ENCODE results near the gene HMGN2.
"Not testable (repeated sequence)": the region's sequence is repeated elsewhere in the genome, so short reads cannot be mapped to it uniquely, and the experiment has no call there.

The HMGN2 gene

GRCh38 chr1:26477446-26478152 is 5.4 kb downstream of the HMGN2 start:
- DNase-seq, result no peak

DNA sequence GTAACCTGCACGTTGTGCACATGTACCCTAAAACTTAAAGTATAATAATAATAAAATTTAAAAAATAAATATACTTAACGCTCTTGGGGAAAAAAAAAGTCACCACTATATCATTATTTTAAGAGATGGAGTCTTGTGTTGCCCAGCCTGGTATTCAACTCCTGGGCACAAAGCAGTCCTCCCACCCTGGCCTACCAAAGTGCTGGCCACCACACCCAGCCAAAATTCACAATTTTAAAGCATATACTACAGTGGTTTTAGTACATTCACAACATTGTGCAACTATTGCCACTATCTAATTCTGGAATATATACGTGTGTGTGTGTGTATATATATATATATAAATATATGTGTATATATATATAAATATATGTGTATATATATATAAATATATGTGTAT is 5.9 kb downstream of the HMGN2 start:
- no peak for DNase-seq

- no peak for DNase-seq
These were observed 6.7 kb downstream of the HMGN2 start for GRCh38 chr1:26478988-26479387.

DNA sequence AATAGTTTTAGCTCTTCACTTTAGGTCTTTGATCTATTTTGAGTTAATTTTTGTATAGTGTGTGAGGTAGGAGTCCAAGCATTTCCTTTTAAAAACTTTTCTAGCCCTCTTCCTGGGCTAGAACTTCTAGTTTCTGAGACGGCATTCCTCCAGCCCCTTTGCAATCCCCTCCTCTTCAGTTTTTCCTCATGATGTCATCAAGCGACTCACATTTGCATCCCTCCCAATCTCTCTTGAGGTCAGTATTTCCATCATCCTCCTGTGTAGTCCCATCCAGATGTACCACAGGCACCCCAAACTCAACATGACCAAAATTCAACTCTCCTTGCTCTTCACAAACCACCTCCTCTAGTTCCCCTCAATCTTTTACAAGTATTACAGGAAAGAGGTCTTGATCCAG is 10.7 kb downstream of the HMGN2 start:
- no peak for DNase-seq

- no peak for DNase-seq
These were observed 11.7 kb downstream of the HMGN2 start for GRCh38 chr1:26483980-26484379.

DNA sequence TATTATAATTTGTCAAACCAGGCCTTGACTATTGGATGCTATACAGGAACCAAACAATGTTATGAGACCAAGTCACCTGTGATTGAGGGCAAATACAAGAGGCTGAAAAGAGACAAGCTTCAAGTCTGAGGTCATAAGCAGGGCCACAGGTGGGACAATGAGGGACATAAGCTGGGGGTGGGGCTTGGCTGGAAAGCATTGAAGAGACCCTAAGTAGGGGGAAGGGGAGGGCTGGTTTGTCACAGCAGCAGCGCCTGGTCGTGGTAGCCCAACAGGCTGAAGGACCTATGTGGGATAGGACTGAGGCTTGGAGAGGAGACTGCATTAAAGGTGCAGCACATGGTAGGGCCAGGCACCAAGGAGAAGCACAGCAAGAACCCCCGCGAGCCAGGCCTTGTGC is 17.9 kb downstream of the HMGN2 start:
- DNase-seq, result no peak

- no peak for DNase-seq
These were observed 21.0 kb downstream of the HMGN2 start for GRCh38 chr1:26493267-26493666.

- DNase-seq, result no peak
These were observed 21.7 kb downstream of the HMGN2 start for GRCh38 chr1:26493938-26494337.

GRCh38 chr1:26496861-26497260 is 24.6 kb downstream of the HMGN2 start:
- no peak for DNase-seq

DNA sequence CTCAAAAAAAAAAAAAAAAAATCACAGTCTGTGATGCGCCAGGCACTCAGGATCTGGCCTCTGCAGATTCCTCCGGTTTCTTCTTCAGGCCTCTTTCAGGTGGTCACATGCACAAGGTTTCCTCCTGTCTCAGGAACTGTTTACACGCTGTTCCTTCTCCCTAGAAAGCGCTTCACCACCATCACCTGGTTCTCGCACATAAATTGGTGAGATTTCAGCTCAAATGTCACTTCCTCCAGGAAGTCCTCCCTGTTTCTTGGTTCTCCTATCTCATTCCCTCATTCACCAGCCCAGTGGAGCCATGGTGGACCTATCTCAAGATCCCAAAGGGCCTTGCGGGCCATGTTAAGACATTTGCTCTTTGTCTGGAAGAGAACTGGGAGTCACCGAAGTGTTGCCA is 26.7 kb downstream of the HMGN2 start:
- no peak for DNase-seq

GRCh38 chr1:26500488-26501175 is 28.4 kb downstream of the HMGN2 start:
- no peak for DNase-seq

DNA sequence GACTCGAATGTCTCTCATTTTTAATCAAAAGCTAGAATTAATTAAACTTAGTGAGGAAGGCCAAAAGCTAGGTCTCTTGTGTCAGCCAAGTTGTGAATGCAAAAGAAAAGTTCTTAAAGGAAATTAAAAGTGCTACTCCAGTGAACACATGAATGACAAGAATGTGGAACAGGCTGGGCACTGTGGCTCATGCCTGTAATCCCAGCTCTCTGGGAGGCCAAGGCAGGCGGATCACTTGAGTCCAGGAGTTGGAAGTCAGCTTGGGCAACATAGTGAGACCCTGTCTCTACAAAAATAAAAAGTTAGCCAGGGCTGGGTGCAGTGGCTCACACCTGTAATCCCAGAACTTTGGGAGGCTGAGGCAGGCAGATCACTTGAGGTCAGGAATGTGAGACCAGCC is 38.5 kb downstream of the HMGN2 start:
- not testable (repeated sequence) for DNase-seq

- not testable (repeated sequence) for DNase-seq
These were observed 43.6 kb downstream of the HMGN2 start for GRCh38 chr1:26515836-26516235.

GRCh38 chr1:26516987-26517765 is 44.9 kb downstream of the HMGN2 start:
- DNase-seq, result no peak

DNA sequence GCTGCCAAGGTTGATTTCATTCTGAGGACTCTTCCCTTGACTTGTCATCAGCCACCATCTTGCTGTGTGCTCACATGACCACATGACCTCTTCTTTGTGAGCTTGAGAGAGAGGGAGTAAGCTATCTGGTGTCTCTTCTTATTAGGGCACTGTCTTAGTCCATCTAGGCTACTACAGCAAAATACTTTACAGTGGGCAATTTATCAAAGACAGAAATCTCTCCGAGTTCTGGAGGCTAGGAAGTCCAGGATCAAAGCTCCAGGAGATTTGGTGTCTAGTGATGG is 45.5 kb downstream of the HMGN2 start:
- no peak for DNase-seq

DNA sequence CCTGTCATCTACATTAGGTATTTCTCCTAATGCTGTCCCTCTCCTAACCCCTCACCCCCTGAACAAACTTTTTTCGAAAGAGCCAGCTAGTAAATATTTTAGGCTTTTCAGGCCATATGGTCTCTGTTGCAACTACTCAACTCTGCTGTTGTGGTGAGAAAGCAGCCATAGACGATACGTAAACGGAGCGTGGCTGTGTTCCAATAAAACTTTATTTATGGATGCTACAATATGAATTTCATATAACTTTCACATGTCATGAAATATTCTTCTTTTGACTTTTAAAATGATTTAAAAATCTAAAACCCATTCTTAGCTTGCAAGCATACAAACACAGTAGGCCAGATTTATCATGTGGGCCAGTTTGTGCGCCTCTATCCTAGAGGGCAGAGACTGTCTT is 46.1 kb downstream of the HMGN2 start:
- no peak for DNase-seq

DNA sequence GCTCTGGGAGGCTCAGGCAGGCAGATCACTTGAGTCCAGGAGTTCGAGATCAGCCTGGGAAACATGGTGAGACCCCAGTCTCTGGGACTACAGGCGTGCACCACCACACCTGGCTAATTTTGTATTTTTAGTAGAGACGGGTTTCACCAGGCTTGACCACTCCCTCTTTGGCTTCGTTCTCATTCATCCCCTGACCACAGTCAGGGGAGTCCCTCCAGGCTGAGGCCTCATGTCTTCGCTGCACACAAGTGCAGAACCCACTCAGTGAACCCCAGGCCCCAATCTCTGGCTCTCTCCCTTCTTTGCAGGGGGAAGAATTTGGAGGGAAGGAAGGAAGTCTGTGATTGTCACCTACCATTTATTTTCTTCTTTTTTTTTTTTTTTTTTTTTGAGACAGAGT is 48.1 kb downstream of the HMGN2 start:
- no peak for DNase-seq

DNA sequence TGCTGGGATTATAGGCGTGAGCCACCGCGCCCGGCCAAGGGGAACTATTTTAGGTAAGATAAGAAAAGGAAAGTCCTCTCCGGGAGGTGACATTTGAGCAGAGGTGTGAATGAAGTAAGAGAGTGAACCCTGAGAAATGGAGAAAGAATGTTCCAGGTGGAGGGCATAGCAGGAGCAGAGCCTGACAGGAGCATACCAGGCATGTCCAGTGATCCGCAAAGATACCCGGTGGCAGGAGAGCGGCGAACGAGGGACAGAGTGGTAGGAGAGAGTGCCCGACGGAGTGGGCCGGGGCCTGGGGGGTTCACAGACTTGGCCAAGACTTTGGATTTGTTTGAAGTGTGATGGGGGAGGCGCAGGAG is 49.4 kb downstream of the HMGN2 start:
- no peak for DNase-seq

GRCh38 chr1:26522073-26522472 is 49.8 kb downstream of the HMGN2 start:
- no peak for DNase-seq

GRCh38 chr1:26524181-26524580 is 51.9 kb downstream of the HMGN2 start:
- no peak for DNase-seq

Measured in GF-D8 (cell line).